A673 (cell line): ENCODE results near the gene ERI3.

Source experiments
- CTCF ChIP-seq: fragments of 300-800, 200-600 bp; sonication (generic); conservative IDR thresholded peaks from 2 replicates; pipeline ENCODE4 v1.5.1; 2017; ENCODE audit warnings: low read depth, mild to moderate bottlenecking, antibody characterized with exemption, low read length, moderate library complexity, mixed read lengths
- EZH2 ChIP-seq: fragments of 200-600 bp; sonication (generic); IDR thresholded peaks from 2 replicates; pipeline ENCODE4 v1.6.1; 2017; ENCODE audit warnings: borderline replicate concordance, low read depth, mild to moderate bottlenecking, mixed read lengths, antibody characterized with exemption, low read length; ENCODE audit not compliant: poor library complexity, severe bottlenecking

- TF ChIP-seq CTCF (no peak), EZH2 (no peak)
Observed at GRCh38 chr1:44264451-44264771, 90.6 kb downstream of the ERI3 start.
